Osteoblast (primary cell): Measurements from ENCODE around the gene PXDN. TPM values are rescaled to one million over a fixed set of nuclear protein-coding genes. Genes with fewer than 3 reads are reported as not detected.
A peak's percentile ranks its signal among the peaks of the same experiment; 100 is the strongest.

Experiments
- DNase-seq: peaks from one replicate; pipeline ENCODE4 v3.0.0; 2011; ENCODE audit warnings: low spot score, mixed read lengths; ENCODE audit not compliant: insufficient read length; ENCODE audit errors: missing footprints
- H2AFZ ChIP-seq: 2 replicates; pipeline ENCODE4 v1.6.0; 2011; ENCODE audit warnings: mild to moderate bottlenecking, low read length
- H3K27ac ChIP-seq: 2 replicates; pipeline ENCODE4 v1.5.1; 2011; ENCODE audit warnings: mild to moderate bottlenecking, low read depth, low read length, moderate library complexity
- H3K27me3 ChIP-seq: 2 replicates; pipeline ENCODE4 v1.6.0; 2012; ENCODE audit warnings: mild to moderate bottlenecking, control low read depth, inconsistent platforms, low read length, moderate library complexity; ENCODE audit not compliant: insufficient read depth
- H3K36me3 ChIP-seq: 2 replicates; pipeline ENCODE4 v1.5.1; 2011; ENCODE audit warnings: mild to moderate bottlenecking, low read length, control low read depth, moderate library complexity; ENCODE audit not compliant: insufficient read depth
- H3K4me1 ChIP-seq: 2 replicates; pipeline ENCODE4 v1.5.1; 2011; ENCODE audit warnings: mild to moderate bottlenecking, low read length, control low read depth, moderate library complexity; ENCODE audit not compliant: insufficient read depth
- H3K4me2 ChIP-seq: 2 replicates; pipeline ENCODE4 v1.6.0; 2011; ENCODE audit warnings: mild to moderate bottlenecking, low read length; ENCODE audit not compliant: insufficient read depth
- H3K4me3 ChIP-seq: fragments of 200-600 bp; sonication (generic); 3 replicates; pipeline ENCODE4 v1.5.1; 2012; ENCODE audit warnings: mild to moderate bottlenecking, low read length, inconsistent platforms; ENCODE audit not compliant: insufficient read depth
- H3K79me2 ChIP-seq: 2 replicates; pipeline ENCODE4 v1.6.0; 2012; ENCODE audit warnings: mild to moderate bottlenecking, low read length, control low read depth, inconsistent platforms; ENCODE audit not compliant: insufficient read depth
- H3K9me3 ChIP-seq: 2 replicates; pipeline ENCODE4 v1.5.1; 2011; ENCODE audit warnings: low read depth, low read length, control low read depth
- H4K20me1 ChIP-seq: 2 replicates; pipeline ENCODE4 v1.6.0; 2012; ENCODE audit warnings: mild to moderate bottlenecking, low read length, control low read depth; ENCODE audit not compliant: insufficient read depth
- total RNA-seq: library from RNA; depleted of rRNA; stranded (reverse); fragments of >200 nt; gene quantifications from 2 replicates; pipeline ENCODE4 v1.2.3, GENCODE V29; 2012
- TF ChIP-seq, protein P1 (sequence below): IDR thresholded peaks from 2 replicates; pipeline ENCODE4 v1.5.1; 2011; ENCODE audit warnings: mild to moderate bottlenecking, low read depth, low read length, moderate library complexity; ENCODE audit errors: extremely low read depth

Gene PXDN
- total RNA-seq, 1 donor = 307 TPM

DNA sequence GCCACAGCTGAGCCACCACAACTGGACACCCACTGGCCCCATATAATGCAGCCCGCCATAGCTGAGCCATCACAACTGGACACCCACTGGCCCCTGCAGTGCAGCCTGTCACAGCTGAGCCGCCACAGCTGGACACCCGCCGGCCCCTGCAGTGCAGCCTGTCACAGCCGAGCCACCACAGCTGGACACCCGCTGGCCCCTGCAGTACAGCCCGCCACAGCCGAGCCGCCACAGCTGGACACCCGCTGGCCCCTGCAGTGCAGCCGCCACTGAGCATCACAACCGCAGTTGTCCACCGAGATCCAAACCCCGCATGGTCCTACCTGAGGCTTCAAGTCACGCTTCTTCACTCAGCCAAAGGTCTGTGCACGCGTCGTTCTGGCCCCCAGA, 134.2 kb downstream of the PXDN start:
- TF ChIP-seq, protein P1, sequence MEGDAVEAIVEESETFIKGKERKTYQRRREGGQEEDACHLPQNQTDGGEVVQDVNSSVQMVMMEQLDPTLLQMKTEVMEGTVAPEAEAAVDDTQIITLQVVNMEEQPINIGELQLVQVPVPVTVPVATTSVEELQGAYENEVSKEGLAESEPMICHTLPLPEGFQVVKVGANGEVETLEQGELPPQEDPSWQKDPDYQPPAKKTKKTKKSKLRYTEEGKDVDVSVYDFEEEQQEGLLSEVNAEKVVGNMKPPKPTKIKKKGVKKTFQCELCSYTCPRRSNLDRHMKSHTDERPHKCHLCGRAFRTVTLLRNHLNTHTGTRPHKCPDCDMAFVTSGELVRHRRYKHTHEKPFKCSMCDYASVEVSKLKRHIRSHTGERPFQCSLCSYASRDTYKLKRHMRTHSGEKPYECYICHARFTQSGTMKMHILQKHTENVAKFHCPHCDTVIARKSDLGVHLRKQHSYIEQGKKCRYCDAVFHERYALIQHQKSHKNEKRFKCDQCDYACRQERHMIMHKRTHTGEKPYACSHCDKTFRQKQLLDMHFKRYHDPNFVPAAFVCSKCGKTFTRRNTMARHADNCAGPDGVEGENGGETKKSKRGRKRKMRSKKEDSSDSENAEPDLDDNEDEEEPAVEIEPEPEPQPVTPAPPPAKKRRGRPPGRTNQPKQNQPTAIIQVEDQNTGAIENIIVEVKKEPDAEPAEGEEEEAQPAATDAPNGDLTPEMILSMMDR = no peak
- Histone ChIP-seq H3K27ac (no peak overlapping the region), H3K27me3 (peaks cover 10% of the 10 kb centered on the region), H4K20me1 (no peaks in the 10 kb centered on the region), H3K4me1 (peaks cover 13% of the 10 kb centered on the region), H3K79me2 (no peaks in the 10 kb centered on the region), H3K4me2 (no peak overlapping the region), H3K9me3 (no peaks in the 10 kb centered on the region), H2AFZ (no peak overlapping the region), H3K4me3 (no peak overlapping the region), H3K36me3 (no peaks in the 10 kb centered on the region)
- peak; percentile 26 for DNase-seq

DNA sequence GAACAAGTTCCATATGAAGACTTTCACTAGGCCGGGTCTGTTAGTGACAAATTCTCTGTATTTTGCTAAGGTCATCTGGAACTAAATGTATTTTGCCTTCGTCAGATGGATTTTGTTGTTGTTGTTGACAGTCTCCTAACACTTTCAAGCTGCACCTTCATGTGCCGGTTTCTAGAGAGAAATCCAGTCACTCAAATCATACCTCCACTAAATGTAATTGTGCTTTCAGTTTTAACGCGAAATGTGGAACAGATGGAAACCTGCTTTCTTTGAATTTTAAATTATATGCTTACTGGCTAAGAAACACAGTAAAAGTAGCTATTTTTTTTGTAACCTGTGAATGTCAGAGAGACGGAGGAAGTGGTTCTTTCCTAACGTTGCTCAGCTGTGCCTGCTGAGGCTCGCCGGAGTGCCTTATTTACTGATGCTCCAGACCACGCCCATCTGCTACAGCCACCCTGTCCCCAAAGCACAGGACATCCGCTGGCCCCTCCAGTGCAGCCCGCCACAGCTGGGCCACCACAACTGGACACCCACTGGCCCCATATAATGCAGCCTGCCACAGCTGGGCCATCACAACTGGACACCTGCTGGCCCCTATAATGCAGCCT, 134.7 kb downstream of the PXDN start:
- H2AFZ ChIP-seq = no peak overlapping the region
- H3K36me3 ChIP-seq = no peaks in the 10 kb centered on the region
- TF ChIP-seq, protein P1 = no peak
- no peak overlapping the region for H3K4me2 ChIP-seq
- peak; percentile 47 for DNase-seq
- peaks cover 10% of the 10 kb centered on the region for H3K27me3 ChIP-seq
- H3K4me1 ChIP-seq = peaks cover 18% of the 10 kb centered on the region
- H3K27ac ChIP-seq = no peak overlapping the region
- H3K4me3 ChIP-seq = no peak overlapping the region
- no peaks in the 10 kb centered on the region for H3K9me3 ChIP-seq
- H3K79me2 ChIP-seq = no peaks in the 10 kb centered on the region
- no peaks in the 10 kb centered on the region for H4K20me1 ChIP-seq

DNA sequence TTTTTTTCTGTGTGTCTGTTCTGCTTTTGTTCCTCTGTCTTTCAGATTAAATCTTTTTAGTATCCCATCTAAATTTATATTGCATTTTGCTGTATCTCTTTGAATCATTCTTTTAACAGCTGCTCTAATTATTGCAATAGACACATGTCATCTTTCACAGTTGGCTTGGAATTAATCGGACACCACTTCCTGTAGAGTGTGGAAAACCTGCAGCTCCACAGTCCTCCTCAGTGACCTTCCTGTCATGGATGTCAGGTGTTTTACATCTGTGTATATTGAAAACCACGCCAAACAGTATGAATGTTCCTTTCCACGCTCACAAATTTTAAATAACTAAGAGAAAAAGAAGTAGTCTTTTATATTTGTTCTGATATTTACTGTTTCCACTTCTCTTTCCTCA, 135.3 kb downstream of the PXDN start:
- Histone ChIP-seq H3K79me2 (no peaks in the 10 kb centered on the region), H3K9me3 (no peaks in the 10 kb centered on the region), H3K4me3 (no peak overlapping the region), H2AFZ (no peak overlapping the region), H3K27me3 (peaks cover 10% of the 10 kb centered on the region), H3K27ac (no peak overlapping the region), H3K36me3 (no peaks in the 10 kb centered on the region), H3K4me2 (no peak overlapping the region), H3K4me1 (peaks cover 17% of the 10 kb centered on the region), H4K20me1 (no peaks in the 10 kb centered on the region)
- TF ChIP-seq, protein P1 = no peak
- DNase-seq = peak; percentile 41

DNA sequence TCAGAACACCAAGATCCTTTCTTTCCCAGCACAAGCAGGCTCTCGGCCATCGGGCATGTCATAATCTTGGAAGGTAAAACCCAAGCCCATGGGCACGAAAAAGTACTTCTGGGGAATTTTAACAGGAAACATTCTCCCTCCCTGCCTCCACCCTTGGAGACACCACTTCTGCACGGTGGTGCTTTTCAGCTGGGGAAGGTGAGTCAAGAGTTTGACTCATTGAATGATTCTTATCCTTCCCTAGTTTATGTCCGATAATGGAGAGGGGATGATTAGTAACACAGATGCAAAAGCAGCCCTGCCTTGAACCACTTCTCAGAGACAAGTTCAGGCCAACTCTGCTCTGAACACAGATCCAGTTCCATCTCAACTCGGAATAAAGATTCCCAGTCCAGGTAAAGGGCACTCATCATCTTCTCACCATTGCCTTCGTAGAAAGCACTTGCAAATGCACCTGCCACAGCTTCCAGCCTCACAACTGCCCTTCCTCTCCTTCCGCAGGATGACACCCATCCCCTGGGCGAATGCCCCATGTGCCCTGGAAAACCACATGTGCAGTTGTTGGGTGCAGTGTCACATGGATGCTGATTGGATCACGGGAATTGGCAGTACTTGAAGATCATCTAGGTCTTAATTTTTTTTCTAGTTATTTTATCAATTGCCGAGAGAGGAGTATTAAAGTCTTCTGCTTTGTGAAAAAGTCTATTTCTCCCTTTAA, 136.2 kb downstream of the PXDN start:
- H3K27ac ChIP-seq = no peak overlapping the region
- no peaks in the 10 kb centered on the region for H3K9me3 ChIP-seq
- H3K36me3 ChIP-seq = no peaks in the 10 kb centered on the region
- peak; percentile 70 for DNase-seq
- H4K20me1 ChIP-seq = no peaks in the 10 kb centered on the region
- H2AFZ ChIP-seq = no peak overlapping the region
- peaks cover 10% of the 10 kb centered on the region for H3K27me3 ChIP-seq
- peaks cover 10% of the 10 kb centered on the region for H3K4me1 ChIP-seq
- TF ChIP-seq, protein P1 = no peak
- no peak overlapping the region for H3K4me3 ChIP-seq
- H3K79me2 ChIP-seq = no peaks in the 10 kb centered on the region
- H3K4me2 ChIP-seq = no peak overlapping the region
